ENCODE measurements around the gene VAMP8.

Gene VAMP8

DNA sequence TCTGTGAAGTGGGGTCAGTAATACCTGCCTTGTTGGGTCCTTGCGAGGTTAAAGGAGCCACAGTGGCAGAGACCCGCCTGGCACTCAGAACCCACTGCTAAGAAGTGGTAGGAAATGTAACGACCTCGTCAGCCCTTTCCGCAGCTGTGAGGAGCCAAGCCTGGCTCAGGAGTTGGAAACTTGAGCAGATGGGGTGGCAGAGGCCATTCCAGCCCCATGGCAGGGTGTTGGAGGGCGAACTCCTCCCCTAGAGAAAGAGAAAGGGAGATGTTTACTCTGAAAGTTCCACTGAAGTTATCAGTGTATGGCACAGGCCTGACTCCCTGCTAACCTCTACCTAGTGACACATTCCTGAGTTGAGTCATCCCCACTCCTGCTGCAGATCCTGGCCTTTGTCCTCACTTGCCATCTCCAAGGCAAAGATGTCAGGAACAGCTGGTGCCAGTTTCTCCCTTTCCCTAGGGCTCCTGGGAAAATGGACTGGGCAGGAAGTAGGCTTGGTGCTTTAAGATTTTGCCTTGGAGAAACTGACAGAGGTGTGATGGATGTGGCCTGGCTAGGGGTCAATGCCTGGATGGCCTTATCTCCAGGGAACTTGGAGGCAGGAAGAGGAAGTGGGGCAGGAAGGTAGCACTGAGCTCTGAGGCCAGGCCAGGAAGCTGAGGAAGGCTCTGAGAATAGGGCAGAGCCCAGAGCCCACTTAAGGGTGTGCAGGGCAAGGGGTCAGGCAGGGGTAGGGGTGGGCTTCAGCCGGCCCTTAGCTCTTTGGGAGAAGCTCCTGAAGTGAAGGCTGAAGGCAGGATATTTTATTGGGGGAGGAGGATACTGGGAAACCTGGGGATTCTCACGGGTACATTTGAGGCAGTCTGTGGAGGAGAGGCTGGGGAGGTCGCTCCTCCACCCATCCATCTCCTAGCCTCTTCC, 7.7 kb downstream of the VAMP8 start:
- H3K36me3 ChIP-seq (ENCODE audit: insufficient read depth, low read length) = peaks cover 44% of the 10 kb centered on the region
- no peaks in the 10 kb centered on the region for H3K9me2 ChIP-seq (ENCODE audit: low read depth, low read length)
- no peak overlapping the region for H3K27ac ChIP-seq (ENCODE audit: low read depth, low read length, poor library complexity, severe bottlenecking)
- no peak overlapping the region for H3K4me2 ChIP-seq (ENCODE audit: low read length)
- no peak overlapping the region for H2AFZ ChIP-seq (ENCODE audit: low read length)
- peaks cover 7% of the 10 kb centered on the region for H3K4me1 ChIP-seq (ENCODE audit: insufficient read depth, low read length, severe bottlenecking)
- no peak for TF ChIP-seq EZH2 (IDR thresholded peaks at IDR 0.05; ENCODE audit: borderline replicate concordance, low read length)
- TF ChIP-seq, protein P1, sequence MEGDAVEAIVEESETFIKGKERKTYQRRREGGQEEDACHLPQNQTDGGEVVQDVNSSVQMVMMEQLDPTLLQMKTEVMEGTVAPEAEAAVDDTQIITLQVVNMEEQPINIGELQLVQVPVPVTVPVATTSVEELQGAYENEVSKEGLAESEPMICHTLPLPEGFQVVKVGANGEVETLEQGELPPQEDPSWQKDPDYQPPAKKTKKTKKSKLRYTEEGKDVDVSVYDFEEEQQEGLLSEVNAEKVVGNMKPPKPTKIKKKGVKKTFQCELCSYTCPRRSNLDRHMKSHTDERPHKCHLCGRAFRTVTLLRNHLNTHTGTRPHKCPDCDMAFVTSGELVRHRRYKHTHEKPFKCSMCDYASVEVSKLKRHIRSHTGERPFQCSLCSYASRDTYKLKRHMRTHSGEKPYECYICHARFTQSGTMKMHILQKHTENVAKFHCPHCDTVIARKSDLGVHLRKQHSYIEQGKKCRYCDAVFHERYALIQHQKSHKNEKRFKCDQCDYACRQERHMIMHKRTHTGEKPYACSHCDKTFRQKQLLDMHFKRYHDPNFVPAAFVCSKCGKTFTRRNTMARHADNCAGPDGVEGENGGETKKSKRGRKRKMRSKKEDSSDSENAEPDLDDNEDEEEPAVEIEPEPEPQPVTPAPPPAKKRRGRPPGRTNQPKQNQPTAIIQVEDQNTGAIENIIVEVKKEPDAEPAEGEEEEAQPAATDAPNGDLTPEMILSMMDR (IDR thresholded peaks at IDR 0.05; ENCODE audit: low read length) = no peak
- H3K9ac ChIP-seq (ENCODE audit: low read length) = no peak overlapping the region
- H4K20me1 ChIP-seq (ENCODE audit: insufficient read depth, low read length) = no peaks in the 10 kb centered on the region
- no peaks in the 10 kb centered on the region for H3K9me3 ChIP-seq (ENCODE audit: low read length)
- H3K27me3 ChIP-seq (ENCODE audit: insufficient read depth, low read length) = no peaks in the 10 kb centered on the region
- no peaks in the 10 kb centered on the region for H3K79me2 ChIP-seq (ENCODE audit: insufficient read depth, low read length)
- H3K4me3 ChIP-seq (ENCODE audit: low read depth, low read length, poor library complexity, severe bottlenecking) = no peak overlapping the region
- no peaks in the 10 kb centered on the region for H3F3A ChIP-seq (ENCODE audit: insufficient read depth, low read length)

DNA sequence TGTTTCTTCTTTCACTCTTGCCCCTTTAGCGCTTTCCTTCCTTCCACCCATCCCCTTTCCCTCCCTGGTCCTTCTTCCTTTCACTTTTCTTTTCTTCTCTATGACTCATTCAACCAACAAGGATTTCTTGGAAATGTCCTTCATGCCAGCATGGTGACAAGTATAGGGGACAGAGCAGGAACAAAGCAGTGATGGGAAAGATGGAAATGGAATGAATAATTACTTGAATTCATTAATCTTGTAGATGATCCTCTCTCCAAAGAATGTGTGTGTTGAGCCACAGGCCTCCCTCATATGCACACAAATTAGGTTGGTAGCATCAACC, 8.4 kb downstream of the VAMP8 start:
- Histone ChIP-seq H3K9me3 (ENCODE audit: low read length) (no peaks in the 10 kb centered on the region), H3K9me2 (ENCODE audit: low read depth, low read length) (no peaks in the 10 kb centered on the region), H3K36me3 (ENCODE audit: insufficient read depth, low read length) (peaks cover 39% of the 10 kb centered on the region), H3K4me3 (ENCODE audit: low read depth, low read length, poor library complexity, severe bottlenecking) (no peak overlapping the region), H3K27ac (ENCODE audit: low read depth, low read length, poor library complexity, severe bottlenecking) (no peak overlapping the region), H3K9ac (ENCODE audit: low read length) (no peak overlapping the region), H3K4me1 (ENCODE audit: insufficient read depth, low read length, severe bottlenecking) (peaks cover 7% of the 10 kb centered on the region), H3K4me2 (ENCODE audit: low read length) (no peak overlapping the region), H3F3A (ENCODE audit: insufficient read depth, low read length) (no peaks in the 10 kb centered on the region), H4K20me1 (ENCODE audit: insufficient read depth, low read length) (no peaks in the 10 kb centered on the region), H3K79me2 (ENCODE audit: insufficient read depth, low read length) (no peaks in the 10 kb centered on the region), H2AFZ (ENCODE audit: low read length) (no peak overlapping the region), H3K27me3 (ENCODE audit: insufficient read depth, low read length) (no peaks in the 10 kb centered on the region)
- TF ChIP-seq, protein P1 (IDR thresholded peaks at IDR 0.05; ENCODE audit: low read length) = no peak
- no peak for TF ChIP-seq EZH2 (IDR thresholded peaks at IDR 0.05; ENCODE audit: borderline replicate concordance, low read length)

DNA sequence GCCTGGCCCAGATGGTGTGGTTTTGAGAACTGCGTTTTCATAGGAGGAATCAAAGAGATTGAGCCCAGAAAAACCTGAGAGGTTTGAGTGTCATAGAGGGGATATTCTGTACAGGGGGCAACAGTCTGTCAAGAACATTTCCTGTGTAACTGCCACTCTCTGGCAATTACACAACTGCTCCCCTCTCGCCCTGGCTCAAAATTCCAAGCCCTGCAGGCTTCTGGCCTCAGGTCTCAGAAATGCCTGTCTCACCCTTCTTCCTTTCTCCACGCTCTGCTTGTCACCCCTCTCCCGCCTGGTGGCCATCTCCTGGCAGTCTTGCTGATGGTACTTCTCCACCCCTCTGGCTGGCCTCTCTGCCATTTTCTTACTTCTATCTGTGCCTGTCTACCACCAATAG, 10.8 kb downstream of the VAMP8 start:
- TF ChIP-seq, protein P1 (IDR thresholded peaks at IDR 0.05; ENCODE audit: low read length) = no peak
- no peak for TF ChIP-seq EZH2 (IDR thresholded peaks at IDR 0.05; ENCODE audit: borderline replicate concordance, low read length)
- no peak overlapping the region for H2AFZ ChIP-seq (ENCODE audit: low read length)
- no peak overlapping the region for H3K4me2 ChIP-seq (ENCODE audit: low read length)
- peaks cover 7% of the 10 kb centered on the region for H3K4me1 ChIP-seq (ENCODE audit: insufficient read depth, low read length, severe bottlenecking)
- peaks cover 15% of the 10 kb centered on the region for H3K36me3 ChIP-seq (ENCODE audit: insufficient read depth, low read length)
- no peaks in the 10 kb centered on the region for H3K79me2 ChIP-seq (ENCODE audit: insufficient read depth, low read length)
- H3K9ac ChIP-seq (ENCODE audit: low read length) = no peak overlapping the region
- H4K20me1 ChIP-seq (ENCODE audit: insufficient read depth, low read length) = no peaks in the 10 kb centered on the region
- H3K4me3 ChIP-seq (ENCODE audit: low read depth, low read length, poor library complexity, severe bottlenecking) = no peak overlapping the region
- no peaks in the 10 kb centered on the region for H3K9me3 ChIP-seq (ENCODE audit: low read length)
- no peaks in the 10 kb centered on the region for H3K9me2 ChIP-seq (ENCODE audit: low read depth, low read length)
- no peaks in the 10 kb centered on the region for H3K27me3 ChIP-seq (ENCODE audit: insufficient read depth, low read length)
- H3F3A ChIP-seq (ENCODE audit: insufficient read depth, low read length) = no peaks in the 10 kb centered on the region
- no peak overlapping the region for H3K27ac ChIP-seq (ENCODE audit: low read depth, low read length, poor library complexity, severe bottlenecking)
